ENCODE data around the gene FOXN3.

Gene FOXN3

GRCh38 chr14:89242652-89243279 is 174.3 kb downstream of the FOXN3 start:
- FAIRE-seq, result no peak

DNA sequence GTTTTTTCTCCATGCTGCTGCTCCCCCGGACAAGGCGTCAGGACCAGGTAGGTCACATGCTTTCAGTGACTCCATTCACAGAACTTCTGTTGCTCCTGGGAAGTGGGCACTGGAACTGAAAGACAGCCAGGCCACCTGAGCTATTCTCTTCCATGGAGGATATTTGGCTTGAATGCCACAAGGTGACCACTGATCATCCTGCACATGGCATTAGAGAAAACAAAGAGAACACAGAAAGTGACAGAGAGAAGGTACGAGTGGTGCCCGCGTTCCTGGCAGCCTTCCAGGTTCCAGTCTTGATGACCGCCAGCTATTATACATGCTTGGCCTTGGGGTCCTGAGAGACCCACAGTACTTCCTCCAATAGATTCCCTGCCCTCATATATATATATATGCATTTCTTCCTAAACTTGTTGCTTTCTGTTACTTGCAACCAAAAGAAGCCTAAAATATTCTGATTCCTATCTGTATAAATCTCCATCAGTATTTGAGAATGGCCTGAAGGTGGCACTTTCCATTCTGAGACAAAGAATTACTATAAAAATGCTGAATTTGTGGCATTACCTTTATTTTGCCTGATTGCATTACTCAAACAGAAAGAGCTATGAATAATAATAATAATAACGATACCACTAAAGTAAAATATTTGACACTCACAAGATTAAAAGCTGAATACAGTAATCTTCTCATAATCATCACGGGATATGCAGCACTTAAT is 174.9 kb downstream of the FOXN3 start:
- DNase-seq (ENCODE audit: extremely low spot score, insufficient read length, low read depth), result no peak

More at GRCh38 chr14:89242652-89243279, 174.3 kb downstream of the FOXN3 start:
- no peak for DNase-seq (ENCODE audit: extremely low spot score, insufficient read length, low read depth)

GRCh38 chr14:89241257-89241656 is 175.8 kb downstream of the FOXN3 start:
- FAIRE-seq (no peak), DNase-seq (ENCODE audit: extremely low spot score, insufficient read length, low read depth) (no peak)

More for the DNA sequence above, 174.9 kb downstream of the FOXN3 start:
- no peak for FAIRE-seq

- FAIRE-seq, result no peak
Measured at GRCh38 chr14:89240414-89240813, 176.6 kb downstream of the FOXN3 start.

DNA sequence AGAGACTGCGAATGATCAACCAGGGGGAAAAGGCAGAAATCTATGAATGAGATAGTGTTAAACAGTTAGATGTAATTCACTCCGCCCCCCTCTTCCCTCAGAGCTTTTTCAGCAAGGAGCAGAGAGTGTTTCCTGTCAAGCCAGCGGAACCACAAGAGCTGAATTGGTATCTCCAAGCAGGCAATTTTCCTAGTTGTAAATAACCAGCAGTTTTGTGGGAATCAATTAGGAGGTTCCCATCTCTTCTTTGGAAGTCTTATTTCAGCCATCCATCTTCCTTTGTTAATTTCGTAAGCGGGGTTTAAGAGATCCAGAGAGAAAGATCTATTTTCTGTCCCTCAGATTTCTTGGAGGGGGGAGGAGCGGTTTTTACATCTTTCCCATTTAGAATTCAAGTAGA is 178.0 kb downstream of the FOXN3 start:
- FAIRE-seq (no peak), DNase-seq (ENCODE audit: extremely low spot score, insufficient read length, low read depth) (no peak)

More at GRCh38 chr14:89240414-89240813, 176.6 kb downstream of the FOXN3 start:
- DNase-seq (ENCODE audit: extremely low spot score, insufficient read length, low read depth), result no peak

DNA sequence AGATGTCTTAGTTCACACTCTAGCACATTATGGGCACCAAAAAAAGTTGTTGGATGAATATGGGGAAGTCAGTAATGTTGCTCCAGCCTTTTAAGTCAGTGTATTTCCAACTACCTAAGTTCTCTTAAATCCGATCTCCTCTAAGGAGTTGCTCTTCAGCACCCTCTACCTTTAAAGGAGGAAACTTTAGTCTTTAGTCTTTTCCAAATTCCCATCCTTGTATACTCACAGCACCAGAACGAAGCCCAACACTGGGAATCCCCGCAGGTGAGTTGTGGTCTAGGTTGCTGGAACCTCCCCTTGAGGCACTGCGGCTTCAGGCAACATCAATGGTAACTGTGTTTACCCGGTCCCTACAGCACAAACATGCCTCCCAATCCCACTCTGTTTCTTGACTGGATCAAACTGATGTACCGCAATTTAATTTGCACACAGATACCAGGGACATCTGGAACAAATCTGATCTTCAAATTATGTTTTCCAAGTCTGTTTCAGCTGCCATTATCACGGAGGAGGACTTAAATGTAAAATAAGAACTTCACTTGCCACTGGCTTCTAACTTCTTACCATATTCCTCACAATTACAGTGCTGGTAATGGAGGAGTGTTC is 179.0 kb downstream of the FOXN3 start:
- DNase-seq (ENCODE audit: extremely low spot score, insufficient read length, low read depth), result no peak
- no peak for FAIRE-seq

DNA sequence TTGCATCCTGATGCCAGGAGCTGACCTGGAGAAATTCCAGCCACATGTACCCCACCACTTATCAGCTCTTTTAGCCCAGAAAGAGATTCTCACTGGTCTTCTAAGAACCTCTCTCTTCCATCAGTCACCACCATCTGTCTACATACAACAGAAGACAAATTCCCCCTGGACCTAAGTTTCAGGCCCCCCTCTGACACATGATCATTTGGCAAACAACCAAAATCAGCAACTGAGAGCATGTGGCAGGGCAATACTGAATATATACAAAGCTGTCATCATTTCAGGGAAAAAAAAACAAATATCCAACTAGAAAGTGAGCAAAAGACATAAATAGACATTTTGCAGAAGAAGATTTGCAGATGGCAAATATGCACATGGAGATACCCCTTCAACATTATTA is 180.2 kb downstream of the FOXN3 start:
- FAIRE-seq (no peak), DNase-seq (ENCODE audit: extremely low spot score, insufficient read length, low read depth) (no peak)

GRCh38 chr14:89233184-89233583 is 183.8 kb downstream of the FOXN3 start:
- no peak for FAIRE-seq

GRCh38 chr14:89232265-89233070 is 184.6 kb downstream of the FOXN3 start:
- FAIRE-seq (no peak), DNase-seq (ENCODE audit: extremely low spot score, insufficient read length, low read depth) (no peak)

More at GRCh38 chr14:89233184-89233583, 183.8 kb downstream of the FOXN3 start:
- DNase-seq (ENCODE audit: extremely low spot score, insufficient read length, low read depth), result no peak

GRCh38 chr14:89231426-89232113 is 185.5 kb downstream of the FOXN3 start:
- DNase-seq (ENCODE audit: extremely low spot score, insufficient read length, low read depth) (no peak), FAIRE-seq (no peak)

GRCh38 chr14:89228921-89229639 is 188.0 kb downstream of the FOXN3 start:
- FAIRE-seq (no peak), DNase-seq (ENCODE audit: extremely low spot score, insufficient read length, low read depth) (no peak)

DNA sequence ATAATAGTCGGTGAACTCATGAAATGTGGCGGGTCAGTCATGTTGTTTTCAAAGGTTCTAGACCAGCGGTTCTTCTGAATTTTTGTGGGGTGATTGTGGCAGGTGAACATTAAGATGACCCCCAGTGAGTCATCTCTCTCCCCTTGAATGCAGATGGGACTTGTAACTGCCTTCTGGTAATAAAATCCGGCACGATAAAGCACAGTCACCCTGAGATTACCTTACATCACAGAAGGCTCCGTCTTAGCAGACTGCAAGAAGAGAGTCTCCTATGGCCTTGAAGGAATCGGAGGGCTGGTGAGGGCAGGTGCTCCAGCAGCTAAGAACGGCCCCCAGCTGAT is 189.6 kb downstream of the FOXN3 start:
- FAIRE-seq (no peak), DNase-seq (ENCODE audit: extremely low spot score, insufficient read length, low read depth) (no peak)

- DNase-seq (ENCODE audit: extremely low spot score, insufficient read length, low read depth) (no peak), FAIRE-seq (no peak)
Measured at GRCh38 chr14:89226801-89227495, 190.1 kb downstream of the FOXN3 start.

GRCh38 chr14:89225607-89226006 is 191.4 kb downstream of the FOXN3 start:
- DNase-seq (ENCODE audit: extremely low spot score, insufficient read length, low read depth), result no peak
- no peak for FAIRE-seq

DNA sequence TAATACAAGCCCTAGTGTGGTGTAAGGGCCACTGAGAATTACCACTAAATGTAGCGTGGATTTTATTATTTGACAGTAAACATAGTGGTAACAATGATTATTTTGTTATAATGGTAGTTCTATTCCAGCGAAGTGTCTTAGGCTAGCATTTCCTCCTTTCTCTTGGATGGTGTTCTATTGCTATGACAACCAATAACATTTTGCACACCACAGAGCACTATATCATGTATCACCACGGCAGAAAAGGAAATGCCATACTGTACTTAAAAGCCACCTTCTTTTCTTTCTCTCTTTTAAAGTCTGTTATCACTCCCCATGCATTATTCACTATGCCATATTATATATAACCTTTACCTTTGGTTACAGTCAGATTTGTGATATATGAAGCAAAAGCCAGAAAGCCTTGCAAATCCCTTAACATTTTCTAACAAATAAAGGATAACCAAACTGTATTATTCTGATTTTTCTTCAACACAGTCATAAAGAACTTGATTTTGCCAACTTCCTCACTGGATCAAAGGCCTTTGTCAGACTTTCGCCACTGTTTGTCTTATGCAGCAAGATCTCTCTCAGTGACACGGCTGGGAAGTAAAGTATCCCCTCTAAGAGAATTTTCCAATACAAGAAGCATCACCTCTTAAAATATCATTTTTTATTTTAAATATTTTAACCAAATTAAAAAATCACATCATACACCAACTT is 195.8 kb downstream of the FOXN3 start:
- no peak for FAIRE-seq
- no peak for DNase-seq (ENCODE audit: extremely low spot score, insufficient read length, low read depth)

DNA sequence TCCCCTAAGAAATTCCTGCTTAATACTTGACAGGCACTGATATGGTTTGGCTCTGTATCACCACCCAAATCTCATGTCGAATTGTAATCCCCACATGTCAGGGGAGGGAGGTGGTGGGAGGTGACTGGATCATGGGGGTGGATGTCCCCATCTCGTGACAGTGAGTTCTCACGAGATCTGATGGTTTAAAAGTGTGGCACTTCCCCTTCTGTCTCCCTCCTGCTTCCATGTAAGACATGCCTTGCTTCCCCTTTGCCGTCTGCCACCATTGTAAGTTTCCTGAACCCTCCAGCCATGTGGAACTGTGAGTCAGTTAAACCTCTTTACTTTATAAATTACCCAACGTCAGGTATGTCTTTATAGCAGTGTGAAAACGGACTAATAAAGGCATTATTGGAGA is 198.0 kb downstream of the FOXN3 start:
- no peak for FAIRE-seq
- DNase-seq (ENCODE audit: extremely low spot score, insufficient read length, low read depth), result no peak

DNA sequence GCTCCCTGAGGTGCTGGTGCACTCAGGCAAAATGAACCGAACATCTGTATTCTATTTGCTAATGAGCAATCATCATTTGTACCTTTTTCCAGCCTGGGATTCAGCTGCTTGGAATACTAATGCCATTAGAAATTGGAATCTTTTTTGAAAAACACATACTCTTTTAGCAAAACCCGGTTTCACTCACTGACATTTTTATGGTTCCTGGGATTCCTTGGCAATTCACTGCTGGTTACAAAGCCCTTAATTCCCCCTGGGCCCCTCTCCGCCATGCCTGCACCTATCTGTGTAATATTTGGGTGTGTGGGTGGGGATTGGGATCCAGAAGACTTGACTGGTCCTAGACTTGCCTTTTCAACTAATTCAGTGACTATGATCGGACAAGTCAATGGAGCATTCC is 199.1 kb downstream of the FOXN3 start:
- FAIRE-seq, result no peak
- no peak for DNase-seq (ENCODE audit: extremely low spot score, insufficient read length, low read depth)

DNA sequence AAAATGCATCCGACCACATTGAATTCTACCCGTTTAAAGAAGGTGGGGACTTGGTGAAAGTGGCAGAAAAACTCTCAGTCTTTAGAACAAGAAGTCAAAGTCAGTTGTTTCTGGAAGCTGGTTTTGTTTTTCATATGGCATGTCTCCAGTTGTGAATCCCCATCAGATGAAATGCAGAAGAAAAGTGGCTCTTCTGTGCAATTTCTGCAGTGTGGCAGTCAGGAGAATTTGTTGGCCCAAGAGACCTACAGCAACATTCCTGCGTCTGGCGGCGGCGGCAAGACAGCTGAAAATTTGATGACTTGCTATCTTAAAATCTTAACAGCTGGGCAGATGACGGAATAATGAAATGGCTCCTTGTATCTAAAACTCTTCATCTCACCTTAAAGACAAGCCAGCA is 201.5 kb downstream of the FOXN3 start:
- DNase-seq (ENCODE audit: extremely low spot score, insufficient read length, low read depth) (no peak), FAIRE-seq (no peak)
